HG03066 (cell line): ENCODE measurements around the gene HDAC2.
"Not testable (repeated sequence)": the region's sequence is repeated elsewhere in the genome, so short reads cannot be mapped to it uniquely, and the experiment has no call there.

Experiments
- ATAC-seq: cut with Tn5 transposase; IDR thresholded peaks from one replicate; pipeline ENCODE4 v1.9.1; 2021; ENCODE audit warnings: low read depth; ENCODE audit not compliant: unreplicated experiment

Gene HDAC2

GRCh38 chr6:113970805-113971676, at the start of gene HDAC2:
HDAC2 (minus strand) TSS chr6:113971148; CDS start chr6:113970908, 240 bp downstream.
- ATAC-seq, result peak; percentile 76

GRCh38 chr6:114020196-114020595, 49.2 kb upstream of the HDAC2 start:
- ATAC-seq, result no peak

GRCh38 chr6:114017146-114017545, 46.2 kb upstream of the HDAC2 start:
- not testable (repeated sequence) for ATAC-seq

- ATAC-seq, result not testable (repeated sequence)
These were observed 43.2 kb upstream of the HDAC2 start for GRCh38 chr6:114014106-114014505.

GRCh38 chr6:114011486-114011885, 40.5 kb upstream of the HDAC2 start:
- not testable (repeated sequence) for ATAC-seq

- no peak for ATAC-seq
These were observed 39.6 kb upstream of the HDAC2 start for GRCh38 chr6:114010540-114010939.

- ATAC-seq, result no peak
These were observed 38.2 kb upstream of the HDAC2 start for GRCh38 chr6:114009192-114009591.

GRCh38 chr6:114008331-114008730, 37.4 kb upstream of the HDAC2 start:
- ATAC-seq, result no peak

GRCh38 chr6:114007516-114007915, 36.6 kb upstream of the HDAC2 start:
- ATAC-seq, result no peak

- ATAC-seq, result no peak
These were observed 30.4 kb upstream of the HDAC2 start for GRCh38 chr6:114001354-114001753.

GRCh38 chr6:114000069-114000468, 29.1 kb upstream of the HDAC2 start:
- no peak for ATAC-seq

- ATAC-seq, result no peak
These were observed 28.3 kb upstream of the HDAC2 start for GRCh38 chr6:113999284-113999683.

- ATAC-seq, result no peak
These were observed 27.9 kb upstream of the HDAC2 start for GRCh38 chr6:113998811-113999210.

- ATAC-seq, result no peak
These were observed 26.2 kb upstream of the HDAC2 start for GRCh38 chr6:113997116-113997515.

- no peak for ATAC-seq
These were observed 24.7 kb upstream of the HDAC2 start for GRCh38 chr6:113995634-113996033.

- ATAC-seq, result peak; percentile 93
These were observed 24.0 kb upstream of the HDAC2 start for GRCh38 chr6:113994934-113995342.

GRCh38 chr6:113989675-113990074, 18.7 kb upstream of the HDAC2 start:
- ATAC-seq, result no peak

GRCh38 chr6:113982675-113983074, 11.7 kb upstream of the HDAC2 start:
- ATAC-seq, result not testable (repeated sequence)

GRCh38 chr6:113982055-113982550, 11.2 kb upstream of the HDAC2 start:
- no peak for ATAC-seq

GRCh38 chr6:113980937-113981554, 10.1 kb upstream of the HDAC2 start:
- peak; percentile 53 for ATAC-seq

- peak; percentile 50 for ATAC-seq
These were observed 9.0 kb upstream of the HDAC2 start for GRCh38 chr6:113979937-113980336.
